Body of pancreas (tissue), 4 donors: Measurements from ENCODE around the gene RAPGEF5. TPM values are rescaled to one million over a fixed set of nuclear protein-coding genes. Genes with fewer than 3 reads are reported as not detected.

Experiments used
- ATAC-seq: fragments of 150-250 bp; one replicate; pipeline ENCODE4 v1.9.1; 2016
- DNase-seq, 4 donors: peaks; one replicate each; pipeline ENCODE4 v3.0.0-alpha.2; 2019
- H3K27ac ChIP-seq, 4 donors: fragments of 200-600 bp; sonication (generic); 1 replicate in 3 of 4; 2 replicates in 1 of 4; pipeline versions ENCODE4 v1.5.1 to v1.6.1; 2016 to 2019; ENCODE audit warnings: mild to moderate bottlenecking in 1 of 4, mixed read lengths in 1 of 4, moderate library complexity in 1 of 4
- H3K27me3 ChIP-seq, 2 donors: fragments of 200-600 bp; sonication (generic); one replicate each; pipeline ENCODE4 v1.6.0; 2016; ENCODE audit warnings: mild to moderate bottlenecking in 1 of 2
- H3K36me3 ChIP-seq, 2 donors: fragments of 200-600 bp; sonication (generic); replicated peaks in 1 of 2; 2 replicates each; pipeline ENCODE4 v1.5.1; 2016; ENCODE audit warnings: low read depth in 2 of 2; ENCODE audit not compliant: insufficient read depth in 1 of 2
- H3K4me1 ChIP-seq: fragments of 200-600 bp; sonication (generic); one replicate; pipeline ENCODE4 v1.6.0; 2016
- H3K4me3 ChIP-seq, 2 donors: fragments of 200-600 bp; sonication (generic); 1 replicate in 1 of 2; 2 replicates in 1 of 2; pipeline ENCODE4 v1.5.1; 2016 to 2019
- H3K9me3 ChIP-seq, 3 donors: fragments of 200-600 bp; sonication (generic); 1 replicate in 2 of 3; 2 replicates in 1 of 3; pipeline ENCODE4 v1.5.1; 2016
- POLR2A ChIP-seq, 3 donors: fragments of 450-650 bp; IDR thresholded peaks; one replicate each; pipeline ENCODE4 v1.6.1; 2016; ENCODE audit warnings: antibody characterized with exemption in 3 of 3, mild to moderate bottlenecking in 2 of 3
- WGBS, 2 donors: methylation state at CpG; one replicate each; pipeline ENCODE4 v1.1.5; 2017; 5-methylcytosine and 5-hydroxymethylcytosine counted together
- intact Hi-C: fragments of 100-400 bp; cut with DNase I; formaldehyde crosslinking; loops from one replicate; pipeline ENCODE4 v1.15.1; 2023
- total RNA-seq, 2 donors: library from RNA; depleted of rRNA; stranded (reverse); fragments of >200 nt; gene quantifications; one replicate each; pipeline ENCODE4 v1.1.0, GENCODE V29; 2016
- TF ChIP-seq, protein P1 (sequence below), 7 experiments: fragments of 450-650 bp in 4 of 7; fragments of 200-600 bp in 3 of 7; sonication (generic) in 3 of 7; IDR thresholded peaks; one replicate each; pipeline ENCODE4 v1.5.1; 2016 to 2019; ENCODE audit warnings: antibody characterized with exemption in 7 of 7

The RAPGEF5 gene
- total RNA-seq, 2 donors from 2014 or later = 68.0 to 151 TPM

DNA sequence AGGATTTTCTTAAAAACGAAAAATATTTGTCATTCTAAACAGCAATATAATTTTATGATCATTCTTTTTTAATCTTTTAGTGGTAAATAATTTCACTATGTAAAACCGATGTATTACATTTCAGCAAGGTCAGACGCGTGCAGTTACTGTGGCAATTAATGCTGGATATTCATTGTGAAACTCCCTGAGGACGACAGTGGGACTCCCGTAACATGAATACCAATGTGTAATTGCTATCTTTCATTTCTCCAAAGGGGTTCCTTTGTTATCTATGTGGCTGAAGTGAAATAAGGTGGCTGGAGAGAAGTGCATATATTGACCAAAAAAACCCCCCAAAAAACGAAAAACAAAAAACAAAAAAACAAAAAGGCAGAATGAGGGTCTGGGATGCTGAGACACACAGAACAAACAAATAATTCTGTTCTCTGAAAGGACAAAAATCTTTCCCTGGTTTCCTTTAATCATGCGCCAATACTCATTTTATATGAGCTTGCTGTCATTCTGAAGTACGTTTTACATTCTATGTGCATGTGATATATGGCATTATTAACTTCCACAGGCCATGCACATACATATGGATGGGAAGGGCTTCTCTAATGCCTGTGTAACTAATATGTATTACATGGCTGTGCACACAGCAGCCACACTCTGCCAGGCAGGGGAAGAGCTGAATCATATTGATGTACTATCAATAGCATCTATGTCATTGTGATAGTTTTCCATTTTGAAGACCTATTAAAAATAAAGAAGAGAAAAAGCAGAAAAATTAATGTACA, 161.4 kb downstream of the RAPGEF5 start:
- WGBS, 2 donors = 85 to 86% methylated on average over 9 of the region's 9 CpGs
- Histone ChIP-seq H3K4me1 (peaks cover 17% of the 10 kb centered on the region), H3K27me3 (no peaks in the 10 kb centered on the region), H3K9me3 (no peaks in the 10 kb centered on the region), H3K27ac (no peak overlapping the region), H3K4me3 (no peak overlapping the region), H3K36me3 (no peaks in the 10 kb centered on the region)
- intact Hi-C loops = no loop called here
- ATAC-seq (no peak), DNase-seq (no peak)
- no peak for TF ChIP-seq POLR2A (IDR thresholded peaks at IDR 0.05)
- TF ChIP-seq, protein P1, sequence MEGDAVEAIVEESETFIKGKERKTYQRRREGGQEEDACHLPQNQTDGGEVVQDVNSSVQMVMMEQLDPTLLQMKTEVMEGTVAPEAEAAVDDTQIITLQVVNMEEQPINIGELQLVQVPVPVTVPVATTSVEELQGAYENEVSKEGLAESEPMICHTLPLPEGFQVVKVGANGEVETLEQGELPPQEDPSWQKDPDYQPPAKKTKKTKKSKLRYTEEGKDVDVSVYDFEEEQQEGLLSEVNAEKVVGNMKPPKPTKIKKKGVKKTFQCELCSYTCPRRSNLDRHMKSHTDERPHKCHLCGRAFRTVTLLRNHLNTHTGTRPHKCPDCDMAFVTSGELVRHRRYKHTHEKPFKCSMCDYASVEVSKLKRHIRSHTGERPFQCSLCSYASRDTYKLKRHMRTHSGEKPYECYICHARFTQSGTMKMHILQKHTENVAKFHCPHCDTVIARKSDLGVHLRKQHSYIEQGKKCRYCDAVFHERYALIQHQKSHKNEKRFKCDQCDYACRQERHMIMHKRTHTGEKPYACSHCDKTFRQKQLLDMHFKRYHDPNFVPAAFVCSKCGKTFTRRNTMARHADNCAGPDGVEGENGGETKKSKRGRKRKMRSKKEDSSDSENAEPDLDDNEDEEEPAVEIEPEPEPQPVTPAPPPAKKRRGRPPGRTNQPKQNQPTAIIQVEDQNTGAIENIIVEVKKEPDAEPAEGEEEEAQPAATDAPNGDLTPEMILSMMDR (IDR thresholded peaks at IDR 0.05) = no peak

DNA sequence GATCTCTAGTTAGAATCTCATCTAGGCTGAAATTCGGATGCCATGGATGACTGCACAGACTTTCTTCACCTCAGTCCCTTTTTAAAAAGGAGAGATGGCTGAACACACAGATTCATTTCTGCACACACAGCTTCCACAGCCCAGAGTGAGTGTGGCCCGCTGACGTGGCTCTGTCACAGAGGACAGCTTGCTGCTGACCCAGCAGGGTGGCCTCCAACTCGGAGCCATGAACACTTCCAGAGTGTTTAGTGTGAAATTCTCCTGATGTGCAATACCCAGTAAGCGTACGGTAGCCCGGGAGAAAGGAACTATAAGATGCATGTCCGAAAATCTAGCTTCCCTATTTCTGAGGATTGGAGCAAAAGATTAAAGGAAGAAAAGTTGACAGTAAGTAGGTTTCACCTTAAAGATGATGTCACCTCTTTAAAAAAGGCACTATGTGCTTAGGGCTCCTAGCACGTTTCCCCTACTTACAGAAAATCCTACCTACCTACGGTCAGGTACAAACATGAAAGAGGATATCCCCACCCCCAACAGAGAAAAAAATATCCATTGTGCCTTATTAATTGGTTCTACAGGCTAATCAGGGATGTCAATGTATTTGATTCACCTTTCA, 162.2 kb downstream of the RAPGEF5 start:
- TF ChIP-seq, protein P1 (IDR thresholded peaks at IDR 0.05) = no peak
- Histone ChIP-seq H3K4me1 (peaks cover 17% of the 10 kb centered on the region), H3K27me3 (no peaks in the 10 kb centered on the region), H3K9me3 (no peaks in the 10 kb centered on the region), H3K36me3 (no peaks in the 10 kb centered on the region), H3K4me3 (no peak overlapping the region), H3K27ac (peak overlapping the region in 1 of 4 donors; percentile 41)
- 58 to 64% methylated on average over 10 of the region's 10 CpGs for WGBS, 2 donors
- intact Hi-C loops = no loop called here
- ATAC-seq (no peak), DNase-seq (peak in 2 of 4 donors; percentile 30 to 53)

DNA sequence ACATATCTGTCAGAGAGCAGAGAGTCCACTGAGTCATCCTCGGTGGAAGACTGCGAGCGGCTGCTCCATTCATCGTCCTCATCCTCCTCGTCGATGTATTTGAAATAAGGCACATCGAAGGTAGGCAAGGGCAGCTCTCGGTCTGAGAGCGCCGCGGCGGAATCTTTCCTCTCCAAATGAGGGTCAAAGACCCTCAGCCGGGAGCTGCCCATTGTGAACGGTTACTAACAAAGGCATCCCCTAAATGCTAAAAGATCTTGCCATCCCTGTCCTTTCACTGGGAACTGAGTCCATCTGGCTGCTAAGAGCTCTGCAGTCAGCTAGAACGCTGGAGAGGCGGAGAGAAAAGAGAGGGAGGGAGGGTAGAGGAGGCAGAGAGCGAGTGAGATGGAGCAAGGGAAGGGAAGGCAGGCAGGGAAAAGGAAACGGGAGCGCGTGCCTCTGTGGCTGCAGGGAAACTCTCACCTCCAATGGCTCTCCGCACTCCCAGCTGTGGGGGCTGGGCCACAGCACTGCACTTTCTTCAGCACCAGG, 163.4 kb downstream of the RAPGEF5 start:
- DNase-seq (peak; percentile 54 to 83 (median 58)), ATAC-seq (peak; percentile 73)
- Histone ChIP-seq H3K4me3 (peak overlapping the region; percentile 4 to 38), H3K9me3 (no peaks in the 10 kb centered on the region), H3K27me3 (no peaks in the 10 kb centered on the region), H3K36me3 (no peaks in the 10 kb centered on the region), H3K4me1 (peaks cover 28% of the 10 kb centered on the region), H3K27ac (peak overlapping the region; percentile 27 to 70 (median 55))
- WGBS, 2 donors = 28 to 53% methylated on average over 20 to 21 of the region's 21 CpGs
- intact Hi-C loops = no loop called here
- peak in 2 of 3 donors; percentile 56 to 61 for TF ChIP-seq POLR2A (IDR thresholded peaks at IDR 0.05)
- TF ChIP-seq, protein P1 (IDR thresholded peaks at IDR 0.05) = no peak

DNA sequence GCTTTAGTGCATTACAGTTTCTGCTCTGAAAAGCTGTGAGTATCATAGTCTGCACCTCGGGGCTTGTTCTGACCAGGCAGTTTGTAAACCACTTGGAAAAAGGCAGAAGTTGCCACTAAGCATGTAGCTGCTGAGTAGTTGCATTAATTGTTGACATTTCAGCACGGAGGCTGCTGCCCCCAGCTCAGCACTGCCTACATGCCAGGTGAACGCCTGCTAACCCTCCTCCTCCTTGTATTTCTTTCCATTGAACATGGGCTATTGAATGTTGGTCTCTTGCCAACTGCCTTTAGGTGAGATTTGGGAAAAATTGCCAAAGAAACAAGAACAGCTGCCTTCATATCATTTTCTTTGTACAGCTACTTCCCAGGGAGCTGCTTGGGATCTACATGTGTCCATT, 164.2 kb downstream of the RAPGEF5 start:
- peak overlapping the region; percentile 4 to 38 for H3K4me3 ChIP-seq
- no peaks in the 10 kb centered on the region for H3K9me3 ChIP-seq
- intact Hi-C loops = no loop called here
- no peaks in the 10 kb centered on the region for H3K27me3 ChIP-seq
- peak; percentile 34 for ATAC-seq
- peak in 1 of 3 donors; percentile 13 for TF ChIP-seq POLR2A (IDR thresholded peaks at IDR 0.05)
- TF ChIP-seq, protein P1 (IDR thresholded peaks at IDR 0.05) = no peak
- WGBS, 2 donors = 26 to 34% methylated on average over 3 of the region's 3 CpGs
- H3K4me1 ChIP-seq = peaks cover 35% of the 10 kb centered on the region
- peak in 3 of 4 donors; percentile 35 to 59 (median 36) for DNase-seq
- peak overlapping the region; percentile 27 to 70 (median 55) for H3K27ac ChIP-seq
- no peaks in the 10 kb centered on the region for H3K36me3 ChIP-seq
